Measurements from ENCODE around the gene IL1RAPL2.

The IL1RAPL2 gene

GRCh38 chrX:105695451-105695850 is 1129.5 kb downstream of the IL1RAPL2 start:
- Histone ChIP-seq H3K4me3 (ENCODE audit: low read depth, low read length) (no peak overlapping the region), H3K4me1 (ENCODE audit: control insufficient read depth, insufficient read depth, low read length) (no peaks in the 10 kb centered on the region), H3K9me3 (ENCODE audit: control insufficient read depth, insufficient read depth, low read depth, low read length) (no peaks in the 10 kb centered on the region), H3K27ac (ENCODE audit: extremely low read depth, low read depth, low read length) (no peak overlapping the region), H3K36me3 (ENCODE audit: control insufficient read depth in 2 of 2, insufficient read depth in 1 of 2, low read length in 2 of 2) (no peaks in the 10 kb centered on the region)
- CTCF ChIA-PET, result interaction anchor here (0.6 kb wide), 1 partner anchor 37 kb away, joined by 4 read pairs; no protein-coding TSS in a partner anchor
- TF ChIP-seq ZSCAN30 (tag by site-specific recombination; IDR thresholded peaks at IDR 0.05), result no peak
- no peak for TF ChIP-seq ZNF398 (tag by site-specific recombination; IDR thresholded peaks at IDR 0.05)
- TF ChIP-seq, protein P1, sequence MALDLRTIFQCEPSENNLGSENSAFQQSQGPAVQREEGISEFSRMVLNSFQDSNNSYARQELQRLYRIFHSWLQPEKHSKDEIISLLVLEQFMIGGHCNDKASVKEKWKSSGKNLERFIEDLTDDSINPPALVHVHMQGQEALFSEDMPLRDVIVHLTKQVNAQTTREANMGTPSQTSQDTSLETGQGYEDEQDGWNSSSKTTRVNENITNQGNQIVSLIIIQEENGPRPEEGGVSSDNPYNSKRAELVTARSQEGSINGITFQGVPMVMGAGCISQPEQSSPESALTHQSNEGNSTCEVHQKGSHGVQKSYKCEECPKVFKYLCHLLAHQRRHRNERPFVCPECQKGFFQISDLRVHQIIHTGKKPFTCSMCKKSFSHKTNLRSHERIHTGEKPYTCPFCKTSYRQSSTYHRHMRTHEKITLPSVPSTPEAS (tag by site-specific recombination; IDR thresholded peaks at IDR 0.05), result no peak
- no peak for TF ChIP-seq KLF1 (tag by site-specific recombination; IDR thresholded peaks at IDR 0.05)
- no peak for TF ChIP-seq ZNF473 (tag by site-specific recombination; IDR thresholded peaks at IDR 0.05)
- no peak for TF ChIP-seq ZNF148 (tag by site-specific recombination; IDR thresholded peaks at IDR 0.05; ENCODE audit: borderline replicate concordance)
- no peak for TF ChIP-seq ZNF558 (tag by site-specific recombination; IDR thresholded peaks at IDR 0.05)
- no peak for TF ChIP-seq YY2 (tag by site-specific recombination; IDR thresholded peaks at IDR 0.05)
- no peak for TF ChIP-seq ZNF776 (tag by site-specific recombination; IDR thresholded peaks at IDR 0.05; ENCODE audit: borderline replicate concordance)
- POLR2A ChIA-PET, result no interaction called here

- Histone ChIP-seq H3K9me3 (ENCODE audit: control insufficient read depth, insufficient read depth, low read depth, low read length) (no peaks in the 10 kb centered on the region), H3K4me3 (ENCODE audit: low read depth, low read length) (no peak overlapping the region), H3K27ac (ENCODE audit: extremely low read depth, low read depth, low read length) (no peak overlapping the region), H3K36me3 (ENCODE audit: control insufficient read depth in 2 of 2, insufficient read depth in 1 of 2, low read length in 2 of 2) (no peaks in the 10 kb centered on the region), H3K4me1 (ENCODE audit: control insufficient read depth, insufficient read depth, low read length) (0 out of 2 replicates have a peak, but pooled peaks cover 3% of the 10 kb centered on the region)
- no peak for TF ChIP-seq ZNF274 (IDR thresholded peaks at IDR 0.05; ENCODE audit: low read length)
- no peak for TF ChIP-seq ZNF274 (tag by site-specific recombination; IDR thresholded peaks at IDR 0.05; ENCODE audit: borderline replicate concordance)
- no peak for TF ChIP-seq ZBTB11 (tag by site-specific recombination; conservative IDR thresholded peaks at IDR 0.05; ENCODE audit: low read depth)
- no peak for TF ChIP-seq ZNF10 (tag by site-specific recombination; IDR thresholded peaks at IDR 0.05)
- no peak for TF ChIP-seq KLF10 (tag by site-specific recombination; IDR thresholded peaks at IDR 0.05)
- no peak for TF ChIP-seq ZNF335 (tag by site-specific recombination; conservative IDR thresholded peaks at IDR 0.05)
- no peak for TF ChIP-seq ZNF175 (tag by site-specific recombination; IDR thresholded peaks at IDR 0.05)
- TF ChIP-seq RBAK (tag by site-specific recombination; IDR thresholded peaks at IDR 0.05), result no peak
- TF ChIP-seq ZNF555 (tag by site-specific recombination; conservative IDR thresholded peaks at IDR 0.05), result no peak
- no peak for TF ChIP-seq ZNF621 (tag by site-specific recombination; IDR thresholded peaks at IDR 0.05)
- ChIA-PET POLR2A (no interaction called here), CTCF (no interaction called here)
These were observed 1130.9 kb downstream of the IL1RAPL2 start for GRCh38 chrX:105696870-105697269.

All from HEK293 (cell line).